Natural killer cell treated with Interleukin-12 subunit alpha and Interleukin-12 subunit beta and Interleukin-15 and Interleukin-18, amount 100 ng/mL, for 72 hours (primary cell): ENCODE data around the gene KLRF2. TPM values are rescaled to one million over a fixed set of nuclear protein-coding genes. Genes with fewer than 3 reads are reported as not detected.
A peak's percentile ranks its signal among the peaks of the same experiment; 100 is the strongest.

ENCODE experiments used
- ATAC-seq, 2 donors: fragments of 150-1000 bp; cut with Tn5 transposase in 1 of 2; sonication (Bioruptor Pico), chemical (Tn5 transposase) in 1 of 2; 2 replicates each; pipeline ENCODE4 v1.10.0; 2021
- DNase-seq: peaks from one replicate; pipeline ENCODE4 v3.0.0; 2022; ENCODE audit warnings: low spot score
- H3K27ac Mint-ChIP-seq, 2 donors: 1 replicate in 1 of 2; 2 replicates in 1 of 2; pipeline ENCODE4 v1.8.0; 2022; ENCODE audit warnings: mixed read lengths in 2 of 2, mild to moderate bottlenecking in 1 of 2, moderate library complexity in 1 of 2
- H3K27me3 Mint-ChIP-seq, 2 donors: 1 replicate in 1 of 2; 2 replicates in 1 of 2; pipeline ENCODE4 v1.8.0; 2022; ENCODE audit warnings: mixed read lengths in 2 of 2
- H3K36me3 Mint-ChIP-seq: one replicate; pipeline ENCODE4 v1.8.0; 2022; ENCODE audit warnings: mixed read lengths
- H3K4me1 Mint-ChIP-seq, 2 donors: 1 replicate in 1 of 2; 2 replicates in 1 of 2; pipeline ENCODE4 v1.8.0; 2022; ENCODE audit warnings: low read depth in 2 of 2, mixed read lengths in 2 of 2, mild to moderate bottlenecking in 1 of 2
- H3K4me3 Mint-ChIP-seq: one replicate; pipeline ENCODE4 v1.8.0; 2022; ENCODE audit warnings: mixed read lengths
- H3K9me3 Mint-ChIP-seq: 2 replicates; pipeline ENCODE4 v1.8.0; 2022; ENCODE audit warnings: mixed read lengths
- total RNA-seq, 2 donors: library from RNA; stranded (reverse); gene quantifications; one replicate each; pipeline ENCODE4 v1.2.3, GENCODE V29; 2022

KLRF2 gene, protein sequence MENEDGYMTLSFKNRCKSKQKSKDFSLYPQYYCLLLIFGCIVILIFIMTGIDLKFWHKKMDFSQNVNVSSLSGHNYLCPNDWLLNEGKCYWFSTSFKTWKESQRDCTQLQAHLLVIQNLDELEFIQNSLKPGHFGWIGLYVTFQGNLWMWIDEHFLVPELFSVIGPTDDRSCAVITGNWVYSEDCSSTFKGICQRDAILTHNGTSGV
- not detected for total RNA-seq

DNA sequence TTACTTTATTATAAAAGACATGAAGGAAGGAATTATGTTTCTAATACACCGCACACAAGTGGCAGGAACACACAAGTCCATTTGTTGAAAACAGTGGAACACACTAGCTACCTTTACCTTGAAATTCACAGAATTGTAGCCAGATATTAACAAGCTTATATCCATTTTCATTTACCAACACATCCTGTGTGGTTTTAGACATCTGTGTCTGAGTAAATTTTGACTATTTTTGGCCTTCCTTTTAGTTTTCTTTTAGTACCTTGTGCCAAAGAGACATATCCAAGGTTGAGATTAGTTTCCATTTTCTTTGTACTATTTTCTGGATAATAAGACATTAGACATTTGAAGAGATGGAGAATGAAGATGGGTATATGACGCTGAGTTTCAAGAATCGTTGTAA lies at the start of gene KLRF2:
TSS of gene KLRF2 (plus strand) at position 244 of the 400 bp plus-strand sequence. CDS start at position 351, 107 bp downstream.
- H3K27me3 Mint-ChIP-seq = no peaks in the 10 kb centered on the region
- no peaks in the 10 kb centered on the region for H3K36me3 Mint-ChIP-seq
- no peak for ATAC-seq
- no peak for DNase-seq
- no peak within 1 kb of the TSS for H3K27ac Mint-ChIP-seq
- no peak within 1 kb of the TSS for H3K4me3 Mint-ChIP-seq
- no peaks in the 10 kb centered on the region for H3K9me3 Mint-ChIP-seq
- peaks cover 2 to 4% of the 10 kb centered on the region in 2 donors for H3K4me1 Mint-ChIP-seq

DNA sequence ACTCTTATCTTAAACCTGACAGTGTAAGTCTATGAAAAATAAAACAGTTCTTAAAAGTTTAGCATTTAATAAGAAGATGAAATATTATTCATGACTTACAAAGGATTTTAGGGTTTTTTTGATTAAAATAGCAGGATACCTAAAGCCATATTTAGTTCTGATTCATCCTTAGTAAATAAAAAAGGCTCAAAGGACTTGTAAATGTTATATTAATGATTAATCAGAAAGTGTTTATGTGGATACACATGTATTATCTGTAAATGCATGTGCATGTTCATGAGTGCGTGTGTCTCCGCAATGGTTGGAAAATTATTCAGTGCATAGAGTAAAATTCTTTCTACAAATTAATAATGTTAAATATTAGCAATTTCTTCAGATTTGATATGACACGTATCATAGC lies 49.6 kb upstream of the KLRF2 start:
- ATAC-seq (no peak), DNase-seq (no peak)
- Mint-ChIP-seq H3K27me3 (no peaks in the 10 kb centered on the region), H3K27ac (no peak overlapping the region), H3K4me3 (no peak overlapping the region), H3K4me1 (peaks cover 21 to 33% of the 10 kb centered on the region in 2 donors), H3K9me3 (peaks cover 3% of the 10 kb centered on the region), H3K36me3 (peaks cover under 1% of the 10 kb centered on the region)

DNA sequence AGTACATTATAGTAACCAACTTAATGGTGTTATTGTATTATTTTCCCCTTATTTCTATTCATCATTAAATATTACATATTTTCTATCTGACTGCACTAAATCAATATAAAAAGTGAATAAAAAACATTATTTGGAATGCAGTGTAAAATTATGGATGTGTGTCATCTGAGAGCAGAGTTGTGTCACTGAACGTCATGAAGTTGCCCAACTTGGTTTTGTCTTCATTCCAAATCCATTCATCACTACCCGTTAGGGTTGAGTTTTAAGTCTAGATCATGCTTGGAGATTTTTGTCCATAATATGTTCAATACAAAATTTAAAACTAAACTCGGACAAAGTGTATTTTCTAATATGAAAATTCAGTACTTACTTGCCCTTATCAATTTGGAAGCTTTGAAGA lies 37.9 kb upstream of the KLRF2 start:
- DNase-seq = no peak
- peaks cover 13% of the 10 kb centered on the region for H3K9me3 Mint-ChIP-seq
- H3K36me3 Mint-ChIP-seq = peaks cover 13% of the 10 kb centered on the region
- ATAC-seq = no peak
- H3K4me1 Mint-ChIP-seq = peaks cover 56 to 65% of the 10 kb centered on the region in 2 donors
- no peaks in the 10 kb centered on the region for H3K27me3 Mint-ChIP-seq
- no peak overlapping the region for H3K27ac Mint-ChIP-seq
- no peak overlapping the region for H3K4me3 Mint-ChIP-seq

DNA sequence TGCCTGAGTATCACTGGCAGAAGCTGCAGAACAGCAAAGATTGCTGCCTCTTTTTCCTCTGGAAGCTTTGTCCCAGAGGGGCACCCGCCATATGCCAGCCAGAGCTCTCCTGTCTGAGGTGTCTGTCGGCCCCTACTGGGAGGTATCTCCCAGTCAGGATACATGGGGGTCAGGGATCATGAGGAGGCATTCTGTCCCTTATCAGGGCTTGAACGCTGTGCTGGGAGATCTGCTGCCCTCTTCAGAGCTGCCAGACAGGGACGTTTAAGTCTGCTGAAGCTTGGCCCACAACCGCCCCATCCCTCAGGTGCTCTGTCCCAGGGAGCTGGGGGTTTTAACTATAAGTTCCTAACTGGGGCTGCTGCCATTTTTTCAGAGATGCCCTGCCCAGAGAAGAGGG lies 32.4 kb upstream of the KLRF2 start:
- Mint-ChIP-seq H3K4me1 (peaks cover 63 to 74% of the 10 kb centered on the region in 2 donors), H3K36me3 (peaks cover 45% of the 10 kb centered on the region), H3K27me3 (no peaks in the 10 kb centered on the region), H3K27ac (peak overlapping the region; percentile 81 to 84), H3K4me3 (peak overlapping the region; percentile 81), H3K9me3 (peaks cover 15% of the 10 kb centered on the region)
- DNase-seq (no peak), ATAC-seq (no peak)

DNA sequence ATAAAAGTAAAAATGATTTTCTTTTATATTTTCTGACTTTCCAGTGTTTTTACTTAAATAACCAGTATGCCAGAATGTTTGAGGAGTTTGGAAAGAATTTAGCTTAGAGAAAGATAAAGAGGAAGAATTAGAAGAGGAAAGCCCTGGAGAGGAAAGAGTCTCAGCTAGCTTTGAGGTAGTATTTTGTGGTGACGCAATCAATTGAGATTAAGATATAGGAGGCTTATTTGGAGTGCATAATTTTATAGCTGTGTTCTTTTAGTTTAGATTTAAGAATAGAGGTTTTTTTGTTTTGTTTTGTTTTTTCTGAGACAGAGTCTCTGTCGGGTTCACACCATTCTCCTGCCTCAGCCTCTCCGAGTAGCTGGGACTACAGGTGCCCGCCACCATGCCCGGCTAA lies 30.2 kb upstream of the KLRF2 start:
- DNase-seq (no peak), ATAC-seq (no peak)
- peak overlapping the region; percentile 27 for H3K4me3 Mint-ChIP-seq
- peak overlapping the region; percentile 80 to 90 for H3K27ac Mint-ChIP-seq
- H3K36me3 Mint-ChIP-seq = peaks cover 62% of the 10 kb centered on the region
- H3K9me3 Mint-ChIP-seq = peaks cover 15% of the 10 kb centered on the region
- H3K27me3 Mint-ChIP-seq = no peaks in the 10 kb centered on the region
- H3K4me1 Mint-ChIP-seq = peaks cover 61 to 80% of the 10 kb centered on the region in 2 donors

DNA sequence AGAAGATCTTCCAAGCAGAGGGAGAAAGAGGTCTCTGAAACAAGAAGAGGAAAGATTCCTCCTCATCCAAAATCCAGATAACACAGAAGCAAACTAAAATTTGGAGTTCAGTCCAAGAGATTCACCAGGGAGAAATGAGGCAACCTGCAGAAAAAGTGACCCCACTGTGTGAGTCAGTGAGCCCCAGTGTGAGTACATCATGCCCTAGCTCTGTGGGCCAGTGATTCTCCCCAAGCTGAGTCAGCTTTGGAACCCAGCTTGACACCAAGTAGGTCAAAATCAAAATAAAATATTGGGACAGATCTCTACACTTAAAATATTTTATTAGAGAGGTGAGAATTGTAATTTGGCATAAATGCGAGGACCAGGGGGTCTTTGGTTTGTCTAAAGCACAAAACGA lies 29.4 kb upstream of the KLRF2 start:
- Mint-ChIP-seq H3K36me3 (peaks cover 61% of the 10 kb centered on the region), H3K4me1 (peaks cover 59 to 80% of the 10 kb centered on the region in 2 donors), H3K9me3 (peaks cover 8% of the 10 kb centered on the region), H3K4me3 (peak overlapping the region; percentile 69), H3K27ac (peak overlapping the region; percentile 80 to 90), H3K27me3 (no peaks in the 10 kb centered on the region)
- no peak for DNase-seq
- ATAC-seq = peak in 1 of 2 donors; percentile 73

DNA sequence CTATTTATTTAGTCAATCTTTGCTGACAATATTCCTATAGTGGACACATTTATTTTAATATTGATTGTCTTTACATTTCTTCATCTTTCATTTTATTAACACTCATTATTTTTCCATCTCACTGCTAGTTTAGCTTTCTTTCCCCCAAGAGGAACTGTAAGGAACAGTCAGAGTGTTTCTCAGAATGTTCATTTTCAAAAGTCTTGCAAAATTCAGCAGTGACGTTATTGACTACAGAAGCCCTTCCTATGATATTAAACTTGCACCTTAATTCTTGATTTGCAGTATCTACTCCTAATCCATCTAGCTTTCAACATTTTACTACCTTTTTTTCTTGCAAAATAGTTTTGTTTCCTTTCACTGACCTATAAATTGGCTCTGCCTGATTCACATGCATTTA lies 25.1 kb upstream of the KLRF2 start:
- peak overlapping the region; percentile 80 to 90 for H3K27ac Mint-ChIP-seq
- no peaks in the 10 kb centered on the region for H3K27me3 Mint-ChIP-seq
- DNase-seq = no peak
- peaks cover 53% of the 10 kb centered on the region for H3K36me3 Mint-ChIP-seq
- ATAC-seq = no peak
- H3K4me3 Mint-ChIP-seq = peak overlapping the region; percentile 69
- no peaks in the 10 kb centered on the region for H3K9me3 Mint-ChIP-seq
- H3K4me1 Mint-ChIP-seq = peaks cover 62 to 87% of the 10 kb centered on the region in 2 donors

DNA sequence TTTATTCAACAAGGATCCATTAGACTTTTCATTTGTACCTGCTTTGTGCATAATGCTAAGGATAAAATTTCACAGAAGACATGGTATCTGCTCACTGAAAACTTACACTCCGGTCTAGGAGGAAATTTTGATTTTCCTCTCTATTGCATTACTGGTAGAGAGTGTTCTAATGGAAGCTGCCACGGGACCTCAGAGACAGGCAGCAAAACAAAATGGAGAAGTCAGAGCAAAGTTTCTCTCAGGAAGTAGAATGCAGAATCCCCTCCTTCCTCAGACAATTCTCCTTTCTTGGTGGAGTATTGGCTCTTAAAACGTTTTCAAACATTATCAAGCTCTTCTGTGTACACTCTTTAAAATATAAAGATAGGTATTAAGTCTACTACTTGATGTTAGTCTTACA lies 24.4 kb upstream of the KLRF2 start:
- Mint-ChIP-seq H3K36me3 (peaks cover 47% of the 10 kb centered on the region), H3K27ac (peak overlapping the region; percentile 80 to 90), H3K27me3 (no peaks in the 10 kb centered on the region), H3K9me3 (no peaks in the 10 kb centered on the region), H3K4me3 (no peak overlapping the region), H3K4me1 (peaks cover 58 to 82% of the 10 kb centered on the region in 2 donors)
- DNase-seq (no peak), ATAC-seq (no peak)

DNA sequence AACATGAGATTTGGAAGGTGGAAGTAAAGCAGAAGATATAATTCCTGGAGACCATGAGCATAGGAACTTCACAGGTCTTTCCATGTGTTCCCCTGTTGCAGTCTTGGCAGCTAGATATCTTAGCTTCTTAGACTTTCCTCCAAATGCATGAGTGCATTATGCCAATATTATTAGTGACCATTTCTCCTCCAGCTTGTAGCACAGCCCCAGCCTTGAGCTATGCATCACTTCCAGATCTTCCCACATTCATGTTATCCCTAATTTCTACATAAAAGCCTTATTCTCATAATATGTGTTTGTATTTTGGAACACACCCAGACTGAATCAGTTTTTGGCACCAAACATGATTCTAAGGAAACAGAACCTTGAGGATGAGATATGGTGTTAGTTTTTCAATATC lies 23.2 kb upstream of the KLRF2 start:
- Mint-ChIP-seq H3K4me3 (peak overlapping the region; percentile 2), H3K36me3 (peaks cover 45% of the 10 kb centered on the region), H3K4me1 (peaks cover 56 to 79% of the 10 kb centered on the region in 2 donors), H3K9me3 (peaks cover under 1% of the 10 kb centered on the region), H3K27ac (peak overlapping the region; percentile 80 to 90), H3K27me3 (no peaks in the 10 kb centered on the region)
- ATAC-seq (no peak), DNase-seq (no peak)

DNA sequence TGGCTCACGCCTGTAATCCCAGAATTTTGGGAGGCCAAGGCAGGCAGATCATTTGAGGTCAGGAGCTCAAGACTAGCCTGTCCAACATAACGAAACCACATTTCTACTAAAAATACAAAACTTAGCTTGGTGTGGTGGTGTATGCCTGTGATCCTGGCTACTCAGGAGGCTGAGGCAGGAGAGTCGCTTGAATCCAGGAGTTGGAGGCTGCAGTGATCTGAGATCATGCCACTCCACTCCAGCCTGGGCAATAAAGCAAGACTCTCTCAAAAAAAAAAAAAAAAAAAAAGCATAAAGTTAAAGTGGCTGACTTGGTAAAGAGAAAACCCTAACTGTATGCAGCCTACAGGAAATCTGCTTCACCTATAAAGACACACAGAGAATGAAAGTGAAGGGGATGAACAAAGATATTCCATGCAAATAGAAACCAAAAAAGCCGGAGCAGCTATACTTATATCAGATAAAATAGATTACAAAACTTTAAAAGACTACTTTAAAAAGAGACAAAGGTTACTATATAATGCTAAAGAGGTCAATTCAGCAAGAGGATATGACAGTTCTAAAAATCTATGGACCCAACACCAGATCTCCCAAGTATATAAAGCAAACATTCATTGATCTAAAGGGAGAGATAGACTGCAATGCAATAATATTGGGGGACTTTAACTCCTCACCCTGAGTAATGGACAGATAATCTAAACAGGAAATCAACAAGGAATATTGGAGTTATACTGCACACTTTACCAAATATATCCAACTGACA lies 16.2 kb upstream of the KLRF2 start:
- ATAC-seq (peak; percentile 58 to 65), DNase-seq (no peak)
- no peaks in the 10 kb centered on the region for H3K27me3 Mint-ChIP-seq
- peak overlapping the region; percentile 96 to 100 for H3K27ac Mint-ChIP-seq
- H3K9me3 Mint-ChIP-seq = peaks cover 3% of the 10 kb centered on the region
- H3K4me3 Mint-ChIP-seq = peak overlapping the region; percentile 92
- peaks cover 51% of the 10 kb centered on the region for H3K36me3 Mint-ChIP-seq
- H3K4me1 Mint-ChIP-seq = peaks cover 45 to 62% of the 10 kb centered on the region in 2 donors

DNA sequence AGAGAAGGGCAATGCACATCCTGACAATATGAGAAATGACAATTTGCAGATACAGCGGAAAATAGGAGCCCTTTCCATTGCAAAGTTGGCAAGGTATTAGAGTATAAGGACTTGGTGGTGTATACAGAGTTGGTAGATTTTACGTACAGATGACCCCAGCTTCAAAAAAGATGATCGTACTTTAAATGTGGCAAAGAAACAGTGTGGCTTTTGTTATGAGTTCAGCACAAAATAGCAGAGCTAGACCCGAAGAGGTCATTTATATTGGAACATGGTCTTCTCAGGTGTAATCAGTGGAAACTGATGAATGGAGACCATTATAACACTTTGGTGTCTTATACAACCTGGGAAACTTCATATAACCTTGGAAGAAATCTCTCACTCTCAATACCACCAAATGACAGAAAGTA lies 14.4 kb upstream of the KLRF2 start:
- peaks cover 3% of the 10 kb centered on the region for H3K9me3 Mint-ChIP-seq
- peak overlapping the region; percentile 92 for H3K4me3 Mint-ChIP-seq
- H3K27ac Mint-ChIP-seq = peak overlapping the region; percentile 96 to 100
- DNase-seq = no peak
- H3K4me1 Mint-ChIP-seq = peaks cover 50 to 60% of the 10 kb centered on the region in 2 donors
- no peak for ATAC-seq
- H3K36me3 Mint-ChIP-seq = peaks cover 45% of the 10 kb centered on the region
- H3K27me3 Mint-ChIP-seq = no peaks in the 10 kb centered on the region

DNA sequence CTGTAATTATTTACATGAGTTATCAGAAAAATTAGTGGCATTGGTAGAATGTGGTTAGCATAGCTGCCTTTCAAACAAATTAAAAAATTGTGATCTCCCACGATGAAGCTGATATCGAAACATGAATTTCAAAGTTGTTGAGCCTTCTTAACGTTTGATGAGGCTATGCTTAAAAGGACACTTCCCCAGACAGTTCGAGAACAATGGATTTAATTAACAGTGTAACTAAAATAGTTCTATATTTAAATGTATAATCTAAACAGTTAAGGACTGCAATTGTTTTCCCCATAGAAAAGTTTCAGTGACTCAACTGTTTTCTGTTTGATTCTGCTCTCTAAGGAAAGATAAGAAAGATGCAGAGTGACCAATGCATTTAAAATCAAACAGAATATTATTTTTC lies 13.8 kb upstream of the KLRF2 start:
- peaks cover 3% of the 10 kb centered on the region for H3K9me3 Mint-ChIP-seq
- H3K4me3 Mint-ChIP-seq = peak overlapping the region; percentile 92
- H3K4me1 Mint-ChIP-seq = peaks cover 50 to 57% of the 10 kb centered on the region in 2 donors
- H3K27ac Mint-ChIP-seq = peak overlapping the region; percentile 96 to 100
- no peak for DNase-seq
- no peak for ATAC-seq
- peaks cover 42% of the 10 kb centered on the region for H3K36me3 Mint-ChIP-seq
- H3K27me3 Mint-ChIP-seq = no peaks in the 10 kb centered on the region

DNA sequence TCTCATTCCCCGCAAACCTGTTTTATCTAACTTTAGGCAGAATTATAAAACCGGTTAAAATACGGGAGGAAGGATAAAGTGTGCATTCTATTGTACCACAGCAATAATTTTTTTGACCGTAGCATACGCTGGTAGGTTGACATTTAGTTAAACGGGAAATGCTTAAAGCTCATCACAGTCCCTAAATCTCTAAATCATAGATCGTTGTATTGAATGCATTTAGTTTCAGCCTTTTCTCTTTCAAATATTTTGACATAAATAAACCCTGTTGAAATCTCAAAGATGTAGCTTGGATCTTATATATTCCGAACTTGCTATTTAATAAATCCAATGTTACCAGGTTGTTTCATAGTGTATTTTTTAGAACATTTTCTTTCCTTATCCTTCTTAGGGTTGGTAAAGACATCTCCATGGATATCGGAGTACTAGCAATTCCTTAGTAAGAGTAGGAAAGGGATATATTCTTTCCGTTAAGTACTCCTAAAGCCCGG lies 12.9 kb upstream of the KLRF2 start:
- Mint-ChIP-seq H3K4me3 (peak overlapping the region; percentile 98), H3K27ac (peak overlapping the region; percentile 96 to 100), H3K4me1 (peaks cover 46 to 48% of the 10 kb centered on the region in 2 donors), H3K9me3 (peaks cover under 1% of the 10 kb centered on the region), H3K36me3 (peaks cover 34% of the 10 kb centered on the region), H3K27me3 (no peaks in the 10 kb centered on the region)
- no peak for DNase-seq
- no peak for ATAC-seq

DNA sequence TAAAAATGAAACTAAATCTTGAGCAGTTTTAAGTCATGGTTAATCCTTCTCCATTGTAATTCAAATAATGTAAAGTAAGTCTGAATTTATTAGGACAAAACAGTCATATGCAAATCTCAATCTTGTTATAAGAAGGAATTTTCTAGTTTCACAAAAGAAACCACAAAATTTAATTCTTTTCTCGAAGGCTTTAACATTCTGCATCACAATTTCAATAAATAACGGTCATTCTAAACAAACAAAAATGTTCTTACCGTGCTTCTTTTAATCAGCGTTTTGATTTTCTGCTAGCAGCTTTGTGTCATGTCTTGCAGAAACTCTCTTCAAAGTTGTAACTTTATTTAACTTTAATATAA lies 12.4 kb upstream of the KLRF2 start:
- no peak for DNase-seq
- no peak for ATAC-seq
- peaks cover 40 to 43% of the 10 kb centered on the region in 2 donors for H3K4me1 Mint-ChIP-seq
- H3K4me3 Mint-ChIP-seq = peak overlapping the region; percentile 98
- H3K9me3 Mint-ChIP-seq = no peaks in the 10 kb centered on the region
- H3K27ac Mint-ChIP-seq = peak overlapping the region; percentile 96 to 100
- no peaks in the 10 kb centered on the region for H3K27me3 Mint-ChIP-seq
- peaks cover 28% of the 10 kb centered on the region for H3K36me3 Mint-ChIP-seq
